GM12874 (cell line): Measurements from ENCODE around the gene ROCK2.

Experiments used
- CTCF ChIP-seq: IDR thresholded peaks from 2 replicates; pipeline ENCODE4 v1.5.1; 2011; ENCODE audit warnings: low read depth, mild to moderate bottlenecking, control low read depth, low read length, moderate library complexity; ENCODE audit not compliant: insufficient read depth

The ROCK2 gene

GRCh38 chr2:11213975-11214374, 130.5 kb downstream of the ROCK2 start:
- no peak for TF ChIP-seq CTCF

GRCh38 chr2:11213090-11213638, 131.3 kb downstream of the ROCK2 start:
- TF ChIP-seq CTCF, result no peak

GRCh38 chr2:11212645-11213044, 131.8 kb downstream of the ROCK2 start:
- no peak for TF ChIP-seq CTCF

- TF ChIP-seq CTCF, result no peak
These were observed 136.4 kb downstream of the ROCK2 start for GRCh38 chr2:11208083-11208482.

- no peak for TF ChIP-seq CTCF
These were observed 141.0 kb downstream of the ROCK2 start for GRCh38 chr2:11203480-11203879.

- no peak for TF ChIP-seq CTCF
These were observed 142.5 kb downstream of the ROCK2 start for GRCh38 chr2:11201969-11202368.

- TF ChIP-seq CTCF, result no peak
These were observed 143.8 kb downstream of the ROCK2 start for GRCh38 chr2:11200651-11201050.
